Osteocyte (in vitro differentiated cells): ENCODE data around the gene TMEM181. TPM values are rescaled to one million over a fixed set of nuclear protein-coding genes. Genes with fewer than 3 reads are reported as not detected.
"Not testable (repeated sequence)": the region's sequence is repeated elsewhere in the genome, so short reads cannot be mapped to it uniquely, and the experiment has no call there.

Experiments used
- DNase-seq: peaks from one replicate; pipeline ENCODE4 v3.0.0; 2021; ENCODE audit warnings: mixed read lengths; ENCODE audit not compliant: unreplicated experiment; ENCODE audit errors: extremely low spot score
- H3K27ac Mint-ChIP-seq: one replicate; pipeline ENCODE4 v1.8.0; 2021; ENCODE audit warnings: mild to moderate bottlenecking, mixed read lengths; ENCODE audit not compliant: unreplicated experiment
- H3K27me3 Mint-ChIP-seq: one replicate; pipeline ENCODE4 v1.8.0; 2021; ENCODE audit warnings: mixed read lengths; ENCODE audit not compliant: unreplicated experiment
- H3K36me3 Mint-ChIP-seq: one replicate; pipeline ENCODE4 v1.8.0; 2021; ENCODE audit warnings: mixed read lengths; ENCODE audit not compliant: unreplicated experiment
- H3K4me1 Mint-ChIP-seq: one replicate; pipeline ENCODE4 v1.8.0; 2021; ENCODE audit warnings: mixed read lengths; ENCODE audit not compliant: unreplicated experiment
- H3K4me3 Mint-ChIP-seq: one replicate; pipeline ENCODE4 v1.8.0; 2021; ENCODE audit warnings: mild to moderate bottlenecking, moderate library complexity, mixed read lengths; ENCODE audit not compliant: unreplicated experiment
- H3K9me3 Mint-ChIP-seq: one replicate; pipeline ENCODE4 v1.8.0; 2021; ENCODE audit warnings: mixed read lengths; ENCODE audit not compliant: unreplicated experiment
- total RNA-seq: library from RNA; stranded (reverse); gene quantifications from 2 replicates; pipeline ENCODE4 v1.2.1, GENCODE V29; 2021
- TF ChIP-seq, protein P1 (sequence below): fragments of 200-600 bp; sonication (generic); IDR thresholded peaks from 2 replicates; pipeline ENCODE4 v1.5.0; 2021; ENCODE audit warnings: antibody characterized with exemption, mild to moderate bottlenecking, moderate library complexity

The TMEM181 gene
- total RNA-seq, 1 donor from 2014 or later = 33.5 TPM

DNA sequence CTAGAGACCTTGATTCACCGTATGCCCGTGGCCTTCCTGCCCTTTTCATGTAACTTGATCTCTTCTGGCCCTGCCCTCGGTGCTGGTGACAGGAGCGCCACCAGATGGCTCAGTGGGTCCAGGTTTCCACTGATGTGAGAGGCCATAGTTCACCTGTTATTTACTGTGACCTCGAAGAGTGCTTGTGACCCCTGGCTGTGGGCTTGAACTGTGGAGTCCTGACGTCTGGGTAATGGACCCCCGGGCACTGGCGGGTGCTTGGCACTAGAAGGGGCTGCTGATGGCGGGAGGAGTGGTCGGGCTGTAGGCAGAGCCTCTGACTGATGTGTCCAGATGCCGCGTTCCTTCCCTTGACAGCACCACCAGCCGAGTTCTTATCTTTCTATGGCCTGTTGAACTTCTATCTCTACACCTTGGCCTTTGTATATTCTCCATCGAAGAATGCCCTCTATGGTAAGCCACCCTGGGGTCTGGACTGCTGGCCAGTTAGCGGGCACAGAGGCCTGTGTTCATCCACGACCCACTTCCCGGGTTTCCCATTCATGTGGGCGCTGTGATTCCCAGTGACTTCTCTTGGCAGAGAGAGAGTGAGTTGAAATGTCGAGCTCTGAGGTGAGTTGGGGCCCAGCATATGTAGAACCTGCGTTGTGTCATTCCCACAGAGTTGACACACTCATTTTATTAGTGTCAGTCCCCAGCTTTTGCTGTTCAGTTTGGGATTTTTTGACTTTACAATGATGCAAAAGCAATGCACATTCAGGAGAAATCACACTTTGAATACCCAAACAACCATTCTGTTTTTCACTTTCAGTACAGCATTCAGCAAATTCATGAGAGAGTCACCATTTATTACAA, 69.7 kb downstream of the TMEM181 start:
- Mint-ChIP-seq H3K27ac (no peak overlapping the region), H3K4me1 (peaks cover 7% of the 10 kb centered on the region), H3K9me3 (no peaks in the 10 kb centered on the region), H3K36me3 (peaks cover 49% of the 10 kb centered on the region), H3K27me3 (no peaks in the 10 kb centered on the region), H3K4me3 (no peak overlapping the region)
- TF ChIP-seq, protein P1, sequence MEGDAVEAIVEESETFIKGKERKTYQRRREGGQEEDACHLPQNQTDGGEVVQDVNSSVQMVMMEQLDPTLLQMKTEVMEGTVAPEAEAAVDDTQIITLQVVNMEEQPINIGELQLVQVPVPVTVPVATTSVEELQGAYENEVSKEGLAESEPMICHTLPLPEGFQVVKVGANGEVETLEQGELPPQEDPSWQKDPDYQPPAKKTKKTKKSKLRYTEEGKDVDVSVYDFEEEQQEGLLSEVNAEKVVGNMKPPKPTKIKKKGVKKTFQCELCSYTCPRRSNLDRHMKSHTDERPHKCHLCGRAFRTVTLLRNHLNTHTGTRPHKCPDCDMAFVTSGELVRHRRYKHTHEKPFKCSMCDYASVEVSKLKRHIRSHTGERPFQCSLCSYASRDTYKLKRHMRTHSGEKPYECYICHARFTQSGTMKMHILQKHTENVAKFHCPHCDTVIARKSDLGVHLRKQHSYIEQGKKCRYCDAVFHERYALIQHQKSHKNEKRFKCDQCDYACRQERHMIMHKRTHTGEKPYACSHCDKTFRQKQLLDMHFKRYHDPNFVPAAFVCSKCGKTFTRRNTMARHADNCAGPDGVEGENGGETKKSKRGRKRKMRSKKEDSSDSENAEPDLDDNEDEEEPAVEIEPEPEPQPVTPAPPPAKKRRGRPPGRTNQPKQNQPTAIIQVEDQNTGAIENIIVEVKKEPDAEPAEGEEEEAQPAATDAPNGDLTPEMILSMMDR = no peak
- peak; percentile 60 for DNase-seq

DNA sequence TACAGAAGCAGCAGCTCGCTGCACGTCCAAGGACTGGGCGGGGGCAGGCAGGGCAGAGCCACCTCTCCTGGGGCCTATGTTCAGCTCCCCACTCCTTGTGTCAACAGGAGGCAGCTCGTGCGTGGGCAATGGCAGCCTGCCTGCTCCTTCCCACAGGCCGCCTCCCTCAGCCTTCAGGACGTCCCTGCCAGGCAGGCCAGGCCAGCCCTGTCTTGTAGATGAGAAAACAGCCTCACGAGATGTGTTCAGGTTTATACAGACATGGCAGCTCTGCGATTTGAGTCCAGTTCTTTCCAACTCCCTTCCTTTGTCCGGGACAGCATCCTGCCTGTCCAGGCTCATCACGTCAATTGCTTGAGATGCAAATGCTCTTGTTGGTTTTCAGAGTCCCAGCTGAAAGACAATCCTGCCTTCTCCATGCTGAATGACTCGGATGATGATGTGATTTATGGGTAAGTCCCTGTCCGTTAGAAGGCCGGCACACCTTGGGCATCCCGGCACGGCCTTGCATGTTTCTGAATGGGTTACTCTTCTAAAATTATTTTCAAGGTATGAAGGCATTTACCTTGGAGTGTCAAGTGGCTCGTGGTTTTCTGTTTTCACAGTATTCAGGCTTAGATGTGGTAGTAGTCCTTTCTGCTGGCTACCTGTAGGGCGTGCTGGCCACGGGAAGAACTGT, 71.2 kb downstream of the TMEM181 start:
- H3K4me3 Mint-ChIP-seq = no peak overlapping the region
- no peaks in the 10 kb centered on the region for H3K9me3 Mint-ChIP-seq
- H3K4me1 Mint-ChIP-seq = peaks cover 7% of the 10 kb centered on the region
- peak; percentile 73 for DNase-seq
- H3K27me3 Mint-ChIP-seq = no peaks in the 10 kb centered on the region
- TF ChIP-seq, protein P1 = no peak
- peak overlapping the region; percentile 48 for H3K27ac Mint-ChIP-seq
- peaks cover 52% of the 10 kb centered on the region for H3K36me3 Mint-ChIP-seq

DNA sequence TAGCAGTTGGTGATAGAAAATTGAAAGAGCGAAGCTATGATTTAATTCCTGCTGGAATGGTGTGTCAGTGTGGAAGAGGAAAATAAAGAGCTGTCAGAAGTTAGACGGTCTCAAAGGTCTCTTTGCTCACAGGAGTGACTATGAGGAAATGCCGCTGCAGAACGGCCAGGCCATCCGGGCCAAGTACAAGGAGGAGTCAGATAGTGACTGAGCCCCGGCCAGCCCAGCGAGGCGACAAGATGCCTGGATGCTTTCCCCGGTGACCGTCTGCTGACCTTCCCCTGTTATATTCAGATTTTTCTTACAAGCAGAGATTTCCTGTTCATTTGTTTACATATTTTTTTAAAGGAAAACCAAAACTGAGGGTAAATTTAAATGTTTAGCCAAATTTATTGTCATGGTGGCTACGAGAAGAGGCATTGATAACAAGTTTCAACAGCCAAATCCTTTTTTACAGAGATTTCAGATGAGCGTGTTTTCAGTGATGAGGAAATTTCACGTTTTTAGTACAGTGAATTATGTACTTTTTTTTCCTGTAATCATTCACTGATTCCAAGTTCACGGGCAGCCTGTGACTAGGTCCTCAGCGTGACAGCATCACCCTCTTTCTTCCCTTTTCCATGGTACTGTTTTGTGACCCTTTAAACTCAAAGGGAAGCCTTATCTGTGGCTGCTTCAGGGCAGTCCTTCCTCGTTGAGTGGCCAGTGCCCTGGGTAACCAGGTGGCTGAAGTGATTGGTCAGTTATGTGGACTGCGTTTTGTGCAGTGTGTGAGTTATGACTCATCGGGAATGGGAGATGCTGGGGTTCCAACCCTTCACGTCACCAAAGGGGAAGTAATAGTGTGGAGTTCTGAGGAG, 72.0 kb downstream of the TMEM181 start:
- Mint-ChIP-seq H3K36me3 (peaks cover 55% of the 10 kb centered on the region), H3K27me3 (no peaks in the 10 kb centered on the region), H3K4me3 (no peak overlapping the region), H3K4me1 (peaks cover 7% of the 10 kb centered on the region), H3K9me3 (no peaks in the 10 kb centered on the region), H3K27ac (peak overlapping the region; percentile 67)
- peak; percentile 68 for DNase-seq
- TF ChIP-seq, protein P1 = no peak

DNA sequence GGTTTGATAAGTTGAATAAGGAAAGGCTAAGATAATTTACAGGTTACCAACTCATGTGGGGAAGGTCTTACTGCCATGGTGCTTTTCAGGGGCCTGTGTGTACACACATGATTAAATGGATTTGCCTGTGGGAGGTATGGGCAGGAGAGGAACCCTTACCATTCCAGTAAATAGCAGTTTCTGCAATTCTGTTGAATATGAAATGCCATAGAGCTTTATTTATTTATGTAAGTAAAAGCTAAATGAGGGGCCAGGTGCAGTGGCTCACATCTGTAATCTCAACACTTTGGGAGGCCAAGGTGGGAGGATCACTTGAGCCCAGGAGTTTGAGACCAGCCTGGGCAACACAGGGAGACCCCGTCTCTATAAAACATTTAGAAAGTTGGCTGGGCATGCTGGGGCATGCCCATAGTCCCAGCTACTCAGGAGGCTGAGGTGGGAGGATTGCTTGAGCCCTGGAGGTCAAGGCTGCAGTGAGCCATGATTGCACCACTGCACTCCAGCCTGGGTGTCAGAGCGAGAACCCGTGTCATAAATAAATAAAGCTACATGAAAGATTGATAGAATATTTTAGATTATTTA, 72.7 kb downstream of the TMEM181 start:
- H3K9me3 Mint-ChIP-seq, H3K27ac Mint-ChIP-seq, H3K4me3 Mint-ChIP-seq, DNase-seq, H3K27me3 Mint-ChIP-seq, H3K4me1 Mint-ChIP-seq: not testable (repeated sequence)
- H3K36me3 Mint-ChIP-seq = peaks cover 53% of the 10 kb centered on the region

DNA sequence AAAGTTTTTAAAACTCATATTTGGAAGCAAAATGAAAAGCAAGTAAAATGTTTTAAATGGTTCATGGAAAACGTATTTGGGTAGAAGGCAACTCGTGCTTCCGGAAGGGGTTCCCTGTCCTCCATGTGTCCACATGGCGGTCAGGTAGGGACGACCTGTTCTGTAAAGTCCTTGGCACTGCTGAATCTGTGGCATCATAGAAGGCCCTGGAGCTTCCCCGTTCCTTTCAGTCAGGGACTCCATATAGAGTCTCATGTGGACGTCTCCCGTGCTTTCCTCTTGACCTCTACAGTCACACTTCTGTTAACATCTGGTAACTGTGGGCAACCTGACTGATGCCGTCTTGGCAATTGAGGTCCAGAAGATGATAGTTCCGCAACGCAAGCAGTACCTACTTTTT, 73.2 kb downstream of the TMEM181 start:
- no peak overlapping the region for H3K4me3 Mint-ChIP-seq
- TF ChIP-seq, protein P1 = no peak
- H3K27ac Mint-ChIP-seq = no peak overlapping the region
- no peak for DNase-seq
- H3K9me3 Mint-ChIP-seq = no peaks in the 10 kb centered on the region
- peaks cover 49% of the 10 kb centered on the region for H3K36me3 Mint-ChIP-seq
- H3K27me3 Mint-ChIP-seq = no peaks in the 10 kb centered on the region
- H3K4me1 Mint-ChIP-seq = peaks cover 7% of the 10 kb centered on the region
